Measurements from ENCODE around the gene POLR2E.

DNA sequence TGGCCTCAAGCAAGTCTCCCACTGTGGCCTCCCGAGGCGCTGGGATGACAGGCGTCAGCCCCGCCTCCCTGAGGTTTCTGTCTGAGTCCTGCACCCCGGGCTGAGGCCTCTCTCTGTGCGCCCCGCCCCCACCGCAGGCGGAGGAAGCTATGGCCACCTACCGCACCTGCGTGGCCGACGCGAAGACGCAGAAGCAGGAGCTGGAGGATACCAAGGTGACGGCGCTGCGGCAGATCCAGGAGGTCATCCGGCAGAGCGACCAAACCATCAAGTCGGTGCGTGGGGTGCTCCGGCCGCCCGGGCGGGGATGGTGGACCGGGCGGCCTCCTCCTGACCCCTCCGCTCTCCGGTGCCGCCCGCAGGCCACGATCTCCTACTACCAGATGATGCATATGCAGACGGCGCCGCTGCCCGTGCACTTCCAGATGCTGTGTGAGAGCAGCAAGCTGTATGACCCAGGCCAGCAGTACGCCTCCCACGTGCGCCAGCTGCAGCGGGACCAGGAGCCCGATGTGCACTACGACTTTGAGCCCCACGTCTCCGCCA lies 15.5 kb downstream of the POLR2E start:
- TF ChIP-seq POLR2AphosphoS5 (IDR thresholded peaks at IDR 0.05; ENCODE audit: borderline replicate concordance, low read depth, low read length) (no peak), EZH2 (IDR thresholded peaks at IDR 0.05) (no peak), FOXP2 (optimal IDR thresholded peaks at IDR 0.05; ENCODE audit: control extremely low read depth, extremely low read length, insufficient read depth) (no peak)

Data from SK-N-MC (cell line).